Activated B cell treated with CpG ODN at 0.5 μM for 24 hours (primary cell): Measurements from ENCODE around the gene KHDC1. TPM values are rescaled to one million over a fixed set of nuclear protein-coding genes. Genes with fewer than 3 reads are reported as not detected.
"Not testable (repeated sequence)": the region's sequence is repeated elsewhere in the genome, so short reads cannot be mapped to it uniquely, and the experiment has no call there.

Source experiments
- ATAC-seq: fragments of 200-7000 bp; cut with Tn5 transposase; one replicate; pipeline ENCODE4 v1.10.0; 2021; ENCODE audit warnings: low read depth, mild to moderate bottlenecking, moderate library complexity
- CTCF ChIA-PET: fragments of 350-600 bp; sonication (Branson Sonifier 250); formaldehyde crosslinking; loops from one replicate; lab custom pipeline; 2021; ENCODE audit warnings: antibody characterized with exemption; lab: Charles Lee
- POLR2A ChIA-PET: fragments of 350-600 bp; sonication (Branson Sonifier 250); formaldehyde crosslinking; loops from one replicate; lab custom pipeline; 2021; ENCODE audit warnings: antibody characterized with exemption; lab: Charles Lee
- DNase-seq: peaks from one replicate; pipeline ENCODE4 v3.0.0; 2022
- H3K27ac Mint-ChIP-seq: one replicate; pipeline ENCODE4 v1.8.0; 2020; ENCODE audit warnings: mixed read lengths
- H3K27me3 Mint-ChIP-seq: one replicate; pipeline ENCODE4 v1.8.0; 2021; ENCODE audit warnings: mixed read lengths
- H3K36me3 Mint-ChIP-seq: one replicate; pipeline ENCODE4 v1.8.0; 2021; ENCODE audit warnings: low read depth, mixed read lengths
- H3K4me1 Mint-ChIP-seq: one replicate; pipeline ENCODE4 v1.8.0; 2021; ENCODE audit warnings: mixed read lengths
- H3K4me3 Mint-ChIP-seq: one replicate; pipeline ENCODE4 v1.8.0; 2020; ENCODE audit warnings: mild to moderate bottlenecking, mixed read lengths
- H3K9me3 Mint-ChIP-seq: one replicate; pipeline ENCODE4 v1.8.0; 2020; ENCODE audit warnings: mixed read lengths
- CTCF ChIP-seq: fragments of 200-600 bp; IDR thresholded peaks from one replicate; pipeline ENCODE4 v1.8.0; 2022; ENCODE audit warnings: antibody characterized with exemption, mild to moderate bottlenecking
- intact Hi-C: fragments of 100-400 bp; cut with micrococcal nuclease; formaldehyde crosslinking; loops from one replicate; pipeline ENCODE4 v1.15.1; 2024
- total RNA-seq: library from RNA; stranded (reverse); gene quantifications from 2 replicates; pipeline ENCODE4 v1.2.3, GENCODE V29; 2022

The KHDC1 gene
- total RNA-seq, 1 donor from 2014 or later, result 2.7 TPM

- ChIA-PET POLR2A (no interaction called here), CTCF (no interaction called here)
- no peaks in the 10 kb centered on the region for H3K27me3 Mint-ChIP-seq
- peaks cover 18% of the 10 kb centered on the region for H3K4me1 Mint-ChIP-seq
- DNase-seq (no peak), ATAC-seq (no peak)
- peaks cover 2% of the 10 kb centered on the region for H3K36me3 Mint-ChIP-seq
- no peak overlapping the region for H3K27ac Mint-ChIP-seq
- intact Hi-C loops, result loop anchor here (5.0 kb wide), 1 partner anchor 852 kb away; no protein-coding TSS in a partner anchor
- no peak for TF ChIP-seq CTCF
- H3K4me3 Mint-ChIP-seq, result peak overlapping the region; percentile 88
- no peaks in the 10 kb centered on the region for H3K9me3 Mint-ChIP-seq
Observed at GRCh38 chr6:73264446-73264845, 1.4 kb upstream of the KHDC1 start.

- intact Hi-C loops, result loop anchor here (1.0 to 5.0 kb wide), 3 partner anchors 47 to 851 kb away; no protein-coding TSS in a partner anchor
- Mint-ChIP-seq H3K4me3 (peak overlapping the region; percentile 88), H3K36me3 (peaks cover 2% of the 10 kb centered on the region), H3K27ac (no peak overlapping the region), H3K27me3 (no peaks in the 10 kb centered on the region), H3K4me1 (peaks cover 18% of the 10 kb centered on the region), H3K9me3 (no peaks in the 10 kb centered on the region)
- DNase-seq (no peak), ATAC-seq (no peak)
- CTCF ChIA-PET, result no interaction called here
- TF ChIP-seq CTCF, result no peak
- POLR2A ChIA-PET, result no interaction called here
Observed at GRCh38 chr6:73263570-73263909, 544 bp upstream of the KHDC1 start.

GRCh38 chr6:73258721-73259120, 4.3 kb downstream of the KHDC1 start:
- H3K36me3 Mint-ChIP-seq, result no peaks in the 10 kb centered on the region
- H3K4me3 Mint-ChIP-seq, result no peak overlapping the region
- peaks cover 12% of the 10 kb centered on the region for H3K4me1 Mint-ChIP-seq
- intact Hi-C loops, result no loop called here
- no peaks in the 10 kb centered on the region for H3K9me3 Mint-ChIP-seq
- H3K27ac Mint-ChIP-seq, result no peak overlapping the region
- no peak for DNase-seq
- ChIA-PET POLR2A (no interaction called here), CTCF (no interaction called here)
- ATAC-seq, result no peak
- H3K27me3 Mint-ChIP-seq, result no peaks in the 10 kb centered on the region
- no peak for TF ChIP-seq CTCF

GRCh38 chr6:73254323-73254722, 8.7 kb downstream of the KHDC1 start:
- POLR2A ChIA-PET, result interaction anchor here (0.7 kb wide), 1 partner anchor 1966 kb away, joined by 9 read pairs; no protein-coding TSS in a partner anchor
- ATAC-seq, DNase-seq, intact Hi-C loops, H3K4me3 Mint-ChIP-seq, CTCF ChIA-PET, H3K27ac Mint-ChIP-seq, H3K36me3 Mint-ChIP-seq, H3K9me3 Mint-ChIP-seq, H3K27me3 Mint-ChIP-seq, H3K4me1 Mint-ChIP-seq: not testable (repeated sequence)

- no peak for ATAC-seq
- CTCF ChIA-PET, result interaction anchor here (0.6 kb wide), 2 partner anchors 73 to 123 kb away, joined by 3 read pairs; no protein-coding TSS in a partner anchor
Observed at GRCh38 chr6:73252703-73253102, 10.3 kb downstream of the KHDC1 start.

More at GRCh38 chr6:73252703-73253102, 10.3 kb downstream of the KHDC1 start:
- Mint-ChIP-seq H3K27ac (no peak overlapping the region), H3K9me3 (no peaks in the 10 kb centered on the region), H3K4me3 (no peak overlapping the region), H3K4me1 (no peaks in the 10 kb centered on the region), H3K27me3 (no peaks in the 10 kb centered on the region), H3K36me3 (no peaks in the 10 kb centered on the region)
- intact Hi-C loops, result no loop called here
- no peak for DNase-seq
- no peak for TF ChIP-seq CTCF
- POLR2A ChIA-PET, result no interaction called here
